GM18505 (cell line): ENCODE data around the gene CACNA1F.

Source experiments
- ATAC-seq: cut with Tn5 transposase; IDR thresholded peaks from one replicate; pipeline ENCODE4 v1.9.1; 2021; ENCODE audit not compliant: unreplicated experiment
- POLR2A ChIP-seq: IDR thresholded peaks from 4 replicates; pipeline ENCODE4 v1.6.1; 2011; ENCODE audit warnings: borderline replicate concordance; ENCODE audit not compliant: insufficient read depth, insufficient read length; ENCODE audit errors: extremely low read depth

The CACNA1F gene

DNA sequence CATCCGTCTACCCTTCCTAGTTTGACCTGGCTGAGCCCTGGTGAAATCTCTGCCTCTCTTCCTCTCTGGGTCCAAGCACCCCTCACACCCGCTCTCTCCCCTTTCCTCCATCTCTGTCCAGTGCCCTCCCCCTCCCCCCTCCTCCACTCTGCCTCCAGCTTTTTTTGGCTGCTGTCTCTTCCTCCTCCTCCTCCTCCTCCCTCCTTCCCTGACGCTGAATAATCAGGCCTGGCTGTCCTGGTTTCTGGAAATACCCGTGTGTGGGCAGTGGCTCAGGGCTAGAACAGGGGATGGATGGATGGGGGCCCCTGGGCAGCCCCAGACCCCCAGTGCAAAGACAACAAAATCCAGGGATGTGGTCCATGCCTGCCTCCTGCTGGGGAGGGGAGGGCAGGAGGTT, 28.4 kb downstream of the CACNA1F start:
- no peak for ATAC-seq
- no peak for TF ChIP-seq POLR2A

DNA sequence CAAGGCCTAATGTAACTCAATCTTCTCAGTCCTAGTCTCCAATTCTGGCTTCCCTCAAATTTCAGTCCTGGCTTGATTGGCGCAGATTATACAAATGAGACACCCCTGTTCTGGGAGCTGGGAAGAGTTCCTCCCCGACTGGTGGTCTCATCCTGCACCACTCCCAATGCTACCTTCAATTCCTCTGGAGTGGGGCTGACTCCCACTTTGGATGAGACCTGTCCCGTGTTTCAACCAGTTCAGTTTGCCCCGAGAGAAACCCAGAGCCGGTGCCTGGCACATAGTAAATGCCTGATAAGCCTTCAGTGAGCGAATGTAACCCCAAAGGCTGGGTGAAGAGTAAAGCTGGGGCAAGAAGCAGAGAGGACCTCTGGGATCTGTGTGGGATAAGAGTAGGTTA, 29.1 kb downstream of the CACNA1F start:
- ATAC-seq, result no peak
- no peak for TF ChIP-seq POLR2A

DNA sequence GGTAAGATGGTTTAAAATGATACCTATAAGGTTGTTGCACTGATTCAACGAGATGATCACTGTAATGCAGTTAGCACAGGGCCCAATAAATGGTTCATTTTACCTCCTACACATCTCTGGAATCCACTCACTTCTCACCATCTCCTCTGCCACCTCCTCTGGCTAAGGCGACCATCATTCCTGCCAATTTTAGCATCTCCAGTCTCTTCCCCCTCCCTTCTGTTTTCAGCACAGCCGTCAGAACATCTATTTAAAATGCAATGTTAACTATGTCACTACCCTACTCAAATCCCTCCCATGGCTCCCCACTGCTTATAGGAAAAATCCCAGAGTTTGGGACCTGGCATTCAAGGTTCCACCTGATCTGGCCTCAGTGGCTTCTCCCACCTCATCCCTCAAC, 29.6 kb downstream of the CACNA1F start:
- ATAC-seq, result no peak
- no peak for TF ChIP-seq POLR2A

DNA sequence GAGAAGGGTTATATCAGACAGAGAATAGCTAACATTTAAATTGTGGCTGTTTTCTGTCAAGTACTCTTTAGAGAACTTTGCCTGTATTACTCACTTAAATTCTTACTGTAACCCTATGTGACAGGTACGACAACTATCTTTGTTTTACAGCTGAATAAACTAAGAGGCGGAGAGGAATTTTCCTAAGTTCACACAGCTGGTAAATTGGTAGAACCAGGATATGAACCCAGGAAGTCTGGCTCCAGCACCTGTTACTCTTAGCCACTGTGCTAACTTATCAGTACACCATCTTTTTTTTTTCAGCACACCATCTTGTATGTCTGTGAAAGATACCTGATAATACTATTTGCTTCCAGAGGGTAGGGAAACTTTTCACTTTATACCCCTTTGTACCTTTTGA, 31.1 kb downstream of the CACNA1F start:
- ATAC-seq, result no peak
- no peak for TF ChIP-seq POLR2A

DNA sequence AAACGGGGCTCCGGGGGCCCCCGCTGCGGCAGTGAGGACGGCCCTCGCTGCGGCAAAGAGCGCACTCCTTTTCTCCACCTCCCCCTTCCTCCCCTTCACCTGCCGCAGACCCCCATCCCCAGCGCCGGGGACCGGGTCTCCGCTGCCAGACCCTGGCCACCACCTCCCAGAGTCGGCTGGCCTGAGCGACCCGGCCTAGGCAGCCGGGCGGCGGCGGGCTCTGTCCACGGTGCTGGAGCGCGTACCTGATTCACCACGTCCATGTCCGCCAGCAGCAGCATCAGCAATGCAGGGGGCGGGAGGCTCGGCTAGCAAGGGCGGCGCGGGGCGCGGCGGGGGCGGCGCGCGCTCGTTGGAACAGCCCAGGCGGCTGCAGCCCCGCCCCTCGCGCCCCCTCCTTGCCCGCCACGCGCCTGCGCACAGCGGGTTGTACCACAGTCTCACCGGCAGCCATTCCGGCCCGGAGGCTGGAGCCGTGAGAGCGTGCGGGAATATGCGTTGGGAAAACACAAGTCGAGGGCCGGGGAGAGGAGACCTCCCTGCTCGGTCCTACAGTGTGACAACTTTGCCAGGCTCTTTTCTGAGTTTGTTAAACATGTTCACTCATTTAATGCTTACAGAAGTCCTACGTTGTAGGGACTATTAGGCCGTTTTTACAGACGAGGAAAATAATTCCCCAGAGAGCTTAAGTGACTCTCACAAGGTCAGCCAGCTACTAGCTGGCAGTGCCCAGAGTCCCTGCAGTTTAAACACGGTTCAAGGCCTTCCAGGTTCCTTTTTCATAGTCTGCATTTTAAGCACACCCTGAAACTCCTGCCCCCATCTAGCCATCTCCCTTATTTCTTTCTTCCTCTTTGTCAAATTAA, 33.0 kb downstream of the CACNA1F start, which contains the start of gene SYP:
TSS of gene SYP (minus strand) at position 288 of the 866 bp plus-strand sequence. CDS start at position 281, 7 bp downstream.
- TF ChIP-seq POLR2A, result peak; percentile 92
- ATAC-seq, result peak; percentile 90

DNA sequence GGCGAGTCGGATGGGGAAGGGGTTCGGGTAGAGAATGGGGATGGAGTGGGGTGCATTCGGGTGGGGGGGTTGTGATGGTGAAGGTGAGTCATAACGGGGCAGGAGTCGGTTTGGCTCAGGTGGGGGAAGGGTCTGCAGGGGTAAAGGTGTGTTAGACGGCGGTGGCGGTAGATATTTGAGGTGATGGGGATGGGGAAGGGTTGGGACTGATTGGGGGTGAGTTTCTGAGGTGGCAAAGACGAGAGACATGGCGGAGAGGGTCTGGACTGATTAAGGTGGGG, 33.9 kb downstream of the CACNA1F start:
- ATAC-seq, result no peak
- TF ChIP-seq POLR2A, result no peak

DNA sequence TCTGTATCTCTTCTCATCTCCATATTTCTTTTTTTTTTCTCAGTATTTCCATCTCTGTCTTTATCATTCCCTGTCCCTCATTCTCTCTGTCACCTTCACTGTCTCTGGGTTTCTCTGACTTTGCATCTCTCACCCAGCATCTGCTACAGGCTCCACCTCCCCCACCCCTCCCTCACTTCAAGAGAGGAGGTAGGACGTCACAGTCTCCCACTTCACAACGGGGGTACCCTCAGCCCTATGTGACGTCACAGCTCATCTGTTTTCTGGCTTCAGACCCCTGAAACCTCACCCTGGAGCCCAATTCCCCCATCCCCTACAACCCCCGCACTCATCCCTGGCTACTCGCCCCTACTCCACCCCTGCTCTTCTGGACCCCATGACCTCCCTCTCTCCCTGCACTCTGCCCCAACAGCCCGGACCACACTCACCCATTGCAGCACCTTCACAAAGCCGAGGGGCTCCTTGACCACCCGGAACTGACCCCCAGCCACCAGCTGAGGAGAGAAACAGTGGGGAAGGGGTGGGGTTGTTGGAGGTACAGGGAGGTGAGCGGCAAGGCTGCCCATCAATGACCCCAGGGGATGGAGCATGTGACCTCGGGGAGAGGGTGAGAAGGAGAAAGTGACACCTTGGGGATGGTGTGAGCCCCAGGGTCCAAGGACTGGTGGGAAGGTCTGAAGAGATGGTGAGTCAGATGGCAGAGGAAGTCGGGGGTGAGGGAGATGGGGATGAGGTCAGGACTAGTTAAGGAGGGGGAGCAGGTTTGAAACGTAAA, 34.4 kb downstream of the CACNA1F start:
- no peak for TF ChIP-seq POLR2A
- no peak for ATAC-seq

DNA sequence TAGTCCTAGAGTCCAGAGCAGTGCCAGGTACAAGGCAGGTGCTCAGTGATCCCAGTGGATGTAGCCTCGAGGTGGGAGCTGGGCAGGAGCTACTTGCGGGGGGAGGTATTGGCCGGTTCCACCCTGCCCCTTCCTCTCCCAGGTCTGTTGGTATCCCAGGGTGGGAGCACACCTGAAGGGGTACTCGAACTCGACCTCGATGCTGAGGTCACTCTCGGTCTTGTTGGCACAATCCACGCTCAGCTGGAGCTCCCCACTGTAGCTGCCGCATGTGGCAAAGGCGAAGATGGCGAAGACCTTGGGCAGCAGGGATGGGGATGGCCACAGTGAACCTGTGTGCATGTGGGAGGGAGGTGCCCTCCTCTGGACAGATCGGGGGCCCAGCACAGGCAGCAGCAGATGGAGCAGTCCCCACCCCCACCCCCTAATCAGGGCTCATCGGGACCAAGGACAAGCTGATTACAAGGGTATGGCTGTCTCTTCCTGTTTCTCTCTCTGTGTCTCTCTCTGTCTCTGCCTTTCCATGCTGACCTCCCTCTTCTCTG, 35.5 kb downstream of the CACNA1F start:
- TF ChIP-seq POLR2A, result no peak
- no peak for ATAC-seq

DNA sequence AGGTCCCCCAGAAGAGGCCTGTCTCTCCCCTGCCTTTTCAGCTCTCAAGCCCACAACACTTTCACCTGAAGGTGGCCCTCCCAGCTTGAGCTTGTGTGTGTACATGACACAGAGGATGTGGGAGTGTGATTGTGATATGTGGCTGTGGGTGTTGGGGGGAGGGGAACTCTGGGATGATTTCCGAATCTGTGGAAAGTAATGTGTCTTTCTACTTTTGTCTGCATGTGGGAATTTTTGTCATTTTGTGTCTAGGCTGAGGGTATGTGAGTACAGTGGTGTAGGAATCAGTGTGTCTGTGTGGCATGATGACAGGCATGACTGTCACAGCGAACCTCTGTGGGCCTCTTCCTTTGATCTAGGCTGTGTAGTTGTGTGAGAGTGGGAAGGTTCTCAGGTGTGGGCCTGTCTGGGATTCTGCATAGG, 39.6 kb downstream of the CACNA1F start:
- no peak for TF ChIP-seq POLR2A

DNA sequence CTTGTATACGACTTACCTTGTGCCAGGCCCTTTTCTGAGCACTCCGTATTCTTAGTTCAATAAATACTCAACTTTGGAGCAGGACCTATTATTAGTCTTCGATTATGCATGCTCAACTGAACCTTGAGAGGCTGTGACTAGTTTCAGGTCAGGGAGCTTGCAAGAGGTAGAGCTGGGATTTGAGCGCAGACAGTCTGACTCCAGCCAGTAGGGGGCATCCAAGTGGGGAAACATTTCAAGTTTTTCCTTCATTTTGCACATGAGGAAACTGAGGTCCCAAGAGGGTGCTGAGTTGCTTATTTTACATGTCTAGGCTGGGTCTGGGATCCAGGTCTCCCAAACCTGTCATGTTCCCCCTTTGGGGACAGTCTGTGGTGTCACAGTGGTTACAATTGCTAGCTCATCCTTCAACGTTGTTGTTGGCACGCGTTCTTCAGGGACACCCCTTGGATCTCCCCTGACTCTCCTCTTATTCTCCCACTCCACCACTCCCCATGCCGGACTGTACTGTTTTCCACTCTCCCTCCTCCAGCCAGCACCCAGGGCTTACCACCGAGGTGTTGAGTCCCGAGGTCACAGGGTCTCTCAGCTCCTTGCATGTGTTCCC, 40.3 kb downstream of the CACNA1F start:
- no peak for ATAC-seq
- no peak for TF ChIP-seq POLR2A

More for the DNA sequence above, 39.6 kb downstream of the CACNA1F start:
- no peak for ATAC-seq

DNA sequence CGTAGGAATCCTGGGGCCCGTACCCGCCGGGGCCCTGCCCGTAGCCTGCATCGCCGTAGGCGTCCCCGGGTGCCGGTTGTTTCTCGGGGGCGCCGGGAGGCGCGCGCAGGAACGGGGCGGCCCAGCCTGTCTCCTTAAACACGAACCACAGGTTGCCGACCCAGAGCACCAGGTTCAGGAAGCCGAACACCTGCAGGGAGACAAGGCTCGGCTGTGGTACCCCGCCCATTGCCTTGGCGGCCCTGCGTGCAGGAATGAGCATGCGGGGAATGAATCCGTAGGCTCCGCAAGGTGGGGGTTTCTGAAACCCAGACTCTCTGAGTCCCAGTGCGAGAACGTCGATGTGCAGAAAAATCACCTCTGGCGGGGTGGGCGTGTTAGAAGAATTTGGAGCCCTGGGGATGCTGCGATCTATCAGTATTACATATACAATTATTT, 41.5 kb downstream of the CACNA1F start:
- no peak for TF ChIP-seq POLR2A
- ATAC-seq, result peak; percentile 21

DNA sequence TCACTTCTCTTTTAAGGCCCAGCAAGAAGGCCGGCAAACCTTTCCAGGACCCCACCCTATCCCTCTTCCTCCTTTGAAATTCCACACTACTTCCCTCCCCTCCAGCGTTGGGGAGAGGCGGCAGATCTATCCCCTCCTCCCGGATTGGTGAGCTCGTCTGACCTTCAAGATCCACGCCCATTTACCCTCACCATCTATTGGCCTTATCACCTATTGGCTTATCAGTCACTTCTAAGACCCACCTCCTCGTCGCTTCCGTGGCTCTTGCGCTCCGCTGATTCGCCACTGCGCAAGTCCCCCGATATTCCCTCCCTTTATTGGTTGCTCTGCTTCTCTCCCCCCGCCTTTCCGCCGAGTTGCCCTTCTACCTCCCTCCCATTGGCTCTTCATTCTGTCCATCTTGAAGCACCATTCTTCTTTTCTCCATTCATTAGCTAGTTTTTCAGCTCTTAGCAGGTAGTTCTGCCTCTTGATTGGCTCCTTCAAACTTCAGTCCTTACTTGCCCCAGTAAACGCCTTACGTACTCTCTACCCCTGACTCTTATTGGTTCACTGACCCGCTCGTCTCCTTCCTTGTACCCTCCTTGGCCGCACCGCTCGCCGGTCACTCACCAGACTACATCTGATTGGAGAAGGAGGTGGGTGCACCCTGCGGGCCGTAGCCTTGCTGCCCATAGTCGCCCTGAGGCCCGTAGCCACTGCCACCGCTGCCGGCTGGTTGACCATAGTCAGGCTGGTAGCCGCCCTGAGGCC, 42.1 kb downstream of the CACNA1F start:
- TF ChIP-seq POLR2A, result peak; percentile 76
- ATAC-seq, result peak; percentile 79

DNA sequence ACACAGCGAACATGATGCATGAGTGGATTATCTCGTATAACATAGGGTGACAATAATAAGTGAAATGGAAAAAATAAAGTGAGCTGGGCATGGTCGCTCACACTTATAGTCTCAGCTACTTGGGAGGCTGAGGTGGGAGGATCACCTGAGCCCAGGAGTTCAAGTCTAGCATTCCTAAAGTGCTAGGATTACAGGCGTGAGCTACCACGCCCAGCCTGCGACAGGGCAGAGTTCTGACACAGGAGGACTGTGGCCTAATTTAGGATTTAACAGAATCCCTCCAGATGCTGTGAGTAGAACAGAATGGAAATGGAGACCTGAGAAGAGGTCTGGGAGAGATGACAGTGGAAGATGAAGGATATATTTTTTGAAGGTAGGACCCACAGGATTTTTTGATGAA, 43.5 kb downstream of the CACNA1F start:
- TF ChIP-seq POLR2A, result no peak
- ATAC-seq, result no peak
